Trophoblast cell (in vitro differentiated cells and primary cell): ENCODE results near the gene IRF9.

Experiments used
- DNase-seq, 2 donors: peaks; one replicate each; pipeline ENCODE4 v3.0.0-alpha.2; 2016
- H2AFZ ChIP-seq: 2 replicates; pipeline ENCODE4 v1.6.1; 2013; ENCODE audit warnings: low read length, moderate library complexity, mild to moderate bottlenecking; ENCODE audit not compliant: insufficient read depth, poor library complexity
- H2AK5ac ChIP-seq: 2 replicates; pipeline ENCODE4 v1.6.1; 2013; ENCODE audit warnings: mild to moderate bottlenecking, low read length
- H2BK120ac ChIP-seq: 2 replicates; pipeline ENCODE4 v1.6.1; 2013; ENCODE audit warnings: low read length, mild to moderate bottlenecking, moderate library complexity; ENCODE audit not compliant: insufficient read depth, poor library complexity
- H2BK12ac ChIP-seq: 2 replicates; pipeline ENCODE4 v1.6.1; 2013; ENCODE audit warnings: mild to moderate bottlenecking, low read length, moderate library complexity
- H2BK5ac ChIP-seq: 2 replicates; pipeline ENCODE4 v1.6.1; 2013; ENCODE audit warnings: low read length, low read depth, moderate library complexity, mild to moderate bottlenecking; ENCODE audit not compliant: poor library complexity
- H3K14ac ChIP-seq: 2 replicates; pipeline ENCODE4 v1.6.1; 2013; ENCODE audit warnings: mild to moderate bottlenecking, low read length
- H3K18ac ChIP-seq: 2 replicates; pipeline ENCODE4 v1.6.1; 2013; ENCODE audit warnings: mild to moderate bottlenecking, low read length
- H3K23ac ChIP-seq: 2 replicates; pipeline ENCODE4 v1.6.1; 2013; ENCODE audit warnings: low read length
- H3K27ac ChIP-seq: 2 replicates; pipeline ENCODE4 v1.5.1; 2013; ENCODE audit warnings: low read depth, mild to moderate bottlenecking, inconsistent platforms, low read length, moderate library complexity
- H3K27me3 ChIP-seq: 2 replicates; pipeline ENCODE4 v1.6.1; 2013; ENCODE audit warnings: inconsistent platforms, mild to moderate bottlenecking, low read length, moderate library complexity; ENCODE audit not compliant: insufficient read depth
- H3K36me3 ChIP-seq, 2 experiments: 1 replicate in 1 of 2; 2 replicates in 1 of 2; pipeline ENCODE4 v1.6.1; 2013; ENCODE audit warnings: low read length in 2 of 2, mild to moderate bottlenecking in 2 of 2, moderate library complexity in 1 of 2; ENCODE audit not compliant: insufficient read depth in 2 of 2, control insufficient read depth in 1 of 2
- H3K4ac ChIP-seq: 2 replicates; pipeline ENCODE4 v1.6.1; 2013; ENCODE audit warnings: low read depth, mild to moderate bottlenecking, low read length, moderate library complexity
- H3K4me1 ChIP-seq, 2 experiments: 1 replicate in 1 of 2; 2 replicates in 1 of 2; pipeline ENCODE4 v1.6.1; 2013; ENCODE audit warnings: low read length in 2 of 2, mild to moderate bottlenecking in 2 of 2, moderate library complexity in 1 of 2; ENCODE audit not compliant: insufficient read depth in 2 of 2, control insufficient read depth in 1 of 2
- H3K4me2 ChIP-seq: 2 replicates; pipeline ENCODE4 v1.6.1; 2013; ENCODE audit warnings: inconsistent platforms, mild to moderate bottlenecking, low read length, moderate library complexity
- H3K4me3 ChIP-seq: 2 replicates; pipeline ENCODE4 v1.5.1; 2013; ENCODE audit warnings: mild to moderate bottlenecking, low read depth, low read length, inconsistent platforms
- H3K79me1 ChIP-seq: one replicate; pipeline ENCODE4 v1.6.1; 2013; ENCODE audit warnings: low read length
- H3K79me2 ChIP-seq: 2 replicates; pipeline ENCODE4 v1.6.1; 2013; ENCODE audit warnings: low read length, mild to moderate bottlenecking; ENCODE audit not compliant: control insufficient read depth, insufficient read depth, poor library complexity
- H3K9ac ChIP-seq: 2 replicates; pipeline ENCODE4 v1.6.1; 2013; ENCODE audit warnings: mild to moderate bottlenecking, low read length
- H3K9me3 ChIP-seq: 2 replicates; pipeline ENCODE4 v1.6.1; 2013; ENCODE audit warnings: low read depth, mild to moderate bottlenecking, control low read depth, inconsistent platforms, low read length; ENCODE audit not compliant: insufficient read depth
- H4K12ac ChIP-seq: 2 replicates; pipeline ENCODE4 v1.6.1; 2013; ENCODE audit warnings: low read depth, mild to moderate bottlenecking, low read length, moderate library complexity
- H4K8ac ChIP-seq: 2 replicates; pipeline ENCODE4 v1.6.1; 2013; ENCODE audit warnings: low read depth, mild to moderate bottlenecking, low read length, moderate library complexity
- H4K91ac ChIP-seq: one replicate; pipeline ENCODE4 v1.6.1; 2013; ENCODE audit warnings: low read depth, mild to moderate bottlenecking, low read length, moderate library complexity
- WGBS: extraction: QIAGEN DNeasy Blood & Tissue Kit; methylation state at CpG from one replicate; pipeline ENCODE4 v1.1.7; 2013; ENCODE audit warnings: missing lambda C conversion rate; ENCODE audit not compliant: insufficient read length, insufficient coverage; ENCODE audit errors: extremely low coverage; 5-methylcytosine and 5-hydroxymethylcytosine counted together

Gene IRF9

DNA sequence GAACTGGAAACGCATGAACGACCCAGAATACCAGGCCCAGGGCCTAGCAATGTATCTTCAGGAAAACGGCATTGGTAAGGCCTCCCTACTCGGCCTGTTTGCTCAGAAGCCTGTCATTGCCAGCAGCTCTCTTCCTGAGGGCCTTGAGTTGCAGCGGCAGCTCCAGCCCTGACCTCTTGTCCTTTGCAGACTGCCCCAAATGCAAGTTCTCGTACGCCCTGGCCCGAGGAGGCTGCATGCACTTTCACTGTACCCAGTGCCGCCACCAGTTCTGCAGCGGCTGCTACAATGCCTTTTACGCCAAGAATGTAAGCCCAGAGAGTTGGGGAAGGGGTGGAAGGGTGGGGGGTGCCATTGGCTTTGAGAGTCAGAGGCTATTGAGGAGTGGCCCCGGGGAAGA, 3.7 kb upstream of the IRF9 start:
- H4K12ac ChIP-seq, result no peak overlapping the region
- no peak overlapping the region for H2BK12ac ChIP-seq
- no peak overlapping the region for H3K18ac ChIP-seq
- H2BK120ac ChIP-seq, result no peak overlapping the region
- H3K79me1 ChIP-seq, result peaks cover 4% of the 10 kb centered on the region
- no peak overlapping the region for H3K9ac ChIP-seq
- H3K4me1 ChIP-seq, result peaks cover 6 to 7% of the 10 kb centered on the region in 2 experiments
- H3K4ac ChIP-seq, result no peak overlapping the region
- H3K27me3 ChIP-seq, result no peaks in the 10 kb centered on the region
- H3K27ac ChIP-seq, result no peak overlapping the region
- no peak overlapping the region for H2BK5ac ChIP-seq
- no peak overlapping the region for H2AK5ac ChIP-seq
- no peak overlapping the region for H3K4me3 ChIP-seq
- no peak overlapping the region for H4K91ac ChIP-seq
- no CpG with 5 or more reads among the region's 12 CpGs for WGBS
- H3K9me3 ChIP-seq, result no peaks in the 10 kb centered on the region
- no peak for DNase-seq
- no peak overlapping the region for H3K4me2 ChIP-seq
- no peak overlapping the region for H3K14ac ChIP-seq
- H4K8ac ChIP-seq, result no peak overlapping the region
- H3K23ac ChIP-seq, result no peak overlapping the region
- no peak overlapping the region for H2AFZ ChIP-seq
- peaks cover 2% of the 10 kb centered on the region for H3K79me2 ChIP-seq
- H3K36me3 ChIP-seq, result peaks cover 48 to 52% of the 10 kb centered on the region in 2 experiments

DNA sequence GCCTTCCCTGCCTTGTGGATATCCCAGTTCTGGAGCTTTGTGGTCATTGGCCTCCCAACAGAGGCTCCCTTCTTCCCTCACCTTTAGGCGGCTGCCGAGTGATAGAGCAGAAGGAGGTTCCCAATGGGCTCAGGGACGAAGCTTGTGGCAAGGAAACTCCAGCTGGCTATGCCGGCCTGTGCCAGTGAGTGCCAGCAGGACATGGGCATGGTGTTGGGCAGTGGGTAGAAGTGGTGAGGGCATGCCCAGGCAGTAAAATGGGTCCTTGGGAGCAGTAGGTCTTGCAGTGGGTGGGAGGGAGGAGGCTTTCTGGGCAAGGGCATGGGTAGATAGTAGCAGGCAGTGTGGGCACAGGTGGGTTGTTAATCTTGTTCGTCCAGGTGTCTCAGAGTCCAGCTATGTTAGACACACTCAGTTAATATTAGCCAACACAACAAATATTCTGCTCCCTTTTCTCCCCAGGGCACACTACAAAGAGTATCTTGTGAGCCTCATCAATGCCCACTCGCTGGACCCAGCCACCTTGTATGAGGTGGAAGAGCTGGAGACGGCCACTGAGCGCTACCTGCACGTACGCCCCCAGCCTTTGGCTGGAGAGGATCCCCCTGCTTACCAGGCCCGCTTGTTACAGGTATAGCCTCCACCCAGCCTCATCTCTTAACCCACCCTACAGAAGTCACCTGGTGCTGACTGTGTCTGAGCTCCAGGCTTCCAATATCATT, 1.1 kb upstream of the IRF9 start:
- no peak overlapping the region for H2AK5ac ChIP-seq
- H2BK5ac ChIP-seq, result no peak overlapping the region
- H3K4me1 ChIP-seq, result peaks cover 6 to 7% of the 10 kb centered on the region in 2 experiments
- no peak overlapping the region for H3K14ac ChIP-seq
- no peak overlapping the region for H2BK120ac ChIP-seq
- no peak overlapping the region for H3K4ac ChIP-seq
- H3K18ac ChIP-seq, result no peak overlapping the region
- H3K4me3 ChIP-seq, result no peak overlapping the region
- no peak overlapping the region for H3K9ac ChIP-seq
- H3K79me2 ChIP-seq, result peaks cover 2% of the 10 kb centered on the region
- no peaks in the 10 kb centered on the region for H3K9me3 ChIP-seq
- no peak overlapping the region for H4K8ac ChIP-seq
- no peak overlapping the region for H4K12ac ChIP-seq
- no peak overlapping the region for H4K91ac ChIP-seq
- H3K27me3 ChIP-seq, result no peaks in the 10 kb centered on the region
- peaks cover 66 to 67% of the 10 kb centered on the region in 2 experiments for H3K36me3 ChIP-seq
- H3K27ac ChIP-seq, result no peak overlapping the region
- no peak overlapping the region for H2AFZ ChIP-seq
- H3K23ac ChIP-seq, result no peak overlapping the region
- WGBS, result no CpG with 5 or more reads among the region's 11 CpGs
- peaks cover 4% of the 10 kb centered on the region for H3K79me1 ChIP-seq
- no peak overlapping the region for H2BK12ac ChIP-seq
- H3K4me2 ChIP-seq, result no peak overlapping the region
- DNase-seq, result peak; percentile 35 to 62

DNA sequence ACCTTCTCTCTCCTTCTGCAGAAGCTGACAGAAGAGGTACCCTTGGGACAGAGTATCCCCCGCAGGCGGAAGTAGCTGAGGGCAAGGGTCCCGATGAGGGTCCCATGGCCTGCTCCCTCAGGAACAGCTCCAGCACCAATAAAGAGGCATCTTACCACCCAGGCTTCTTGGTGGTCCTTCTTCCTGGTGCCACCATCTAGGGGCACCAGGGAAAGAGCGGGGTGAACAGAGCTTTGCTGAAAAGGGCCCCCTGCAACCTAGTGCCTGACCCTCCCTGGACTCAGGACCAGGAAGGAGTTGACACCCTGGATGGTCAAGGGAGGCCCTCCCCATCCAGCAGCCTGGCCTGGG, 591 bp upstream of the IRF9 start:
- no peak overlapping the region for H4K8ac ChIP-seq
- H2BK12ac ChIP-seq, result no peak overlapping the region
- no peak overlapping the region for H4K91ac ChIP-seq
- H3K36me3 ChIP-seq, result peaks cover 66 to 67% of the 10 kb centered on the region in 2 experiments
- no peak overlapping the region for H3K27ac ChIP-seq
- peaks cover 4% of the 10 kb centered on the region for H3K79me1 ChIP-seq
- WGBS, result no CpG with 5 or more reads among the region's 4 CpGs
- no peak overlapping the region for H3K9ac ChIP-seq
- no peak overlapping the region for H3K4me3 ChIP-seq
- no peak overlapping the region for H3K14ac ChIP-seq
- H3K23ac ChIP-seq, result no peak overlapping the region
- no peak for DNase-seq
- H2AFZ ChIP-seq, result no peak overlapping the region
- no peak overlapping the region for H2BK120ac ChIP-seq
- peaks cover 6 to 7% of the 10 kb centered on the region in 2 experiments for H3K4me1 ChIP-seq
- H3K79me2 ChIP-seq, result peaks cover 2% of the 10 kb centered on the region
- H4K12ac ChIP-seq, result no peak overlapping the region
- no peak overlapping the region for H3K4ac ChIP-seq
- no peak overlapping the region for H3K4me2 ChIP-seq
- no peak overlapping the region for H3K18ac ChIP-seq
- H3K9me3 ChIP-seq, result no peaks in the 10 kb centered on the region
- H3K27me3 ChIP-seq, result no peaks in the 10 kb centered on the region
- no peak overlapping the region for H2BK5ac ChIP-seq
- H2AK5ac ChIP-seq, result no peak overlapping the region

DNA sequence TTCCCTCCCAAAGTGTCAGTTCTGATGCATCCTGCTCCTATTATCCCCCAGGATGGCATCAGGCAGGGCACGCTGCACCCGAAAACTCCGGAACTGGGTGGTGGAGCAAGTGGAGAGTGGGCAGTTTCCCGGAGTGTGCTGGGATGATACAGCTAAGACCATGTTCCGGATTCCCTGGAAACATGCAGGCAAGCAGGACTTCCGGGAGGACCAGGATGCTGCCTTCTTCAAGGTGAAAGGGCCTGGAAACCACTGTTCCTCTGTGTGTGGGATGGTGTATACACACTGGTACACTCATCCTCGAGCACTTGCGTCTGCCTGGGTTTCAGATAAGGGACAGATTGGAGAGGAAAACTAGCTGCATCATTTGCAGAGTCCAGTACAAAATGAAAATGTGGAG, 1.0 kb downstream of the IRF9 start:
- Histone ChIP-seq H3K36me3 (peaks cover 64 to 67% of the 10 kb centered on the region in 2 experiments), H2BK12ac (no peak overlapping the region), H2AFZ (no peak overlapping the region), H4K12ac (no peak overlapping the region), H3K9me3 (no peaks in the 10 kb centered on the region), H3K27ac (no peak overlapping the region), H3K79me2 (peaks cover 2% of the 10 kb centered on the region), H3K23ac (no peak overlapping the region), H3K4me2 (peak overlapping the region; percentile 71), H2AK5ac (peak overlapping the region; percentile 65), H3K4me3 (no peak overlapping the region), H3K79me1 (peaks cover 4% of the 10 kb centered on the region), H4K8ac (no peak overlapping the region), H2BK120ac (no peak overlapping the region), H2BK5ac (no peak overlapping the region), H4K91ac (no peak overlapping the region), H3K4ac (no peak overlapping the region), H3K18ac (no peak overlapping the region), H3K9ac (no peak overlapping the region), H3K4me1 (peaks cover 6 to 7% of the 10 kb centered on the region in 2 experiments), H3K14ac (no peak overlapping the region), H3K27me3 (no peaks in the 10 kb centered on the region)
- no CpG with 5 or more reads among the region's 8 CpGs for WGBS
- DNase-seq, result no peak
